ENCODE measurements around the gene SNRPA1. TPM values are rescaled to one million over a fixed set of nuclear protein-coding genes. Genes with fewer than 3 reads are reported as not detected.

The SNRPA1 gene
- total RNA-seq, 2 donors from 2014 or later = 21.4 to 24.9 TPM

DNA sequence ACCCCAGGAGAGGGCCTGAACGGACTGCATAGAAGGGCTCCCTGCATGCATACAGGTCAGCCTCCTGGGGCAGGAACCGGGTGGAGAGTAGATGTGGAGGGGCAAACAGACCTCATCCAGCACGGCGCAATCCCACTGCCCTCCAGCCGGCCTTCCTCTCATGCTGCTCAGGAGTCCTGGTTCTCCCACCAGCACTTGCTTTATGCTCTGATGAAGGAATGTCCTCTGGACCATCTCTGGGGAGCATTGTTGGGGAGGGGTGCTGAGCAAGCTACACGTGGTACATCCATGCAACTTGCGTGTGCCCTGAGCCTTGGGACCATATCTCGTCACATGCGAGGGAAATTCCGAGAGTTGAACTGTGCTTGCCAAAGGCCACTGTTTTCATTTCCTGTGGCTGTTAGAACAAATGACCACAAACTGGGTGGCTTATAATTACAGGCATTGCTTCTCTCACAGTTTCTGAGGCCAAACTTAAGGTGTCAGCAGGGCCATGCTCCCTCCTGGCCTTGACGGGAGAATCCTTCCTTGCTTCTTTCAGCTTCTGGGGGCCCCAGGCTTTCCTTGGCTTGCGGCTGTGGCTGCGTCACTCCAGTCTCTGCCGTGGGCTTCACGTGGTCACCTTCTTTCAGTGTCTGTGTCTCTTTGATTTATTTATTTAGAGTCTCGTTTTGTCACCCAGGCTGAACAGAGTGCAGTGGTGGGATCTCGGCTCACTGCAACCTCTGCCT is 30.0 kb downstream of the SNRPA1 start:
- peaks cover 0 to 28% of the 10 kb centered on the region in 2 donors for H3K4me1 ChIP-seq
- H3K4me3 ChIP-seq = no peak overlapping the region
- no peaks in the 10 kb centered on the region for H3K27me3 ChIP-seq
- H3K9me3 ChIP-seq = no peaks in the 10 kb centered on the region
- DNase-seq (ENCODE audit: low spot score) = no peak
- peaks cover 3% of the 10 kb centered on the region for H3K36me3 ChIP-seq
- TF ChIP-seq, protein P1, sequence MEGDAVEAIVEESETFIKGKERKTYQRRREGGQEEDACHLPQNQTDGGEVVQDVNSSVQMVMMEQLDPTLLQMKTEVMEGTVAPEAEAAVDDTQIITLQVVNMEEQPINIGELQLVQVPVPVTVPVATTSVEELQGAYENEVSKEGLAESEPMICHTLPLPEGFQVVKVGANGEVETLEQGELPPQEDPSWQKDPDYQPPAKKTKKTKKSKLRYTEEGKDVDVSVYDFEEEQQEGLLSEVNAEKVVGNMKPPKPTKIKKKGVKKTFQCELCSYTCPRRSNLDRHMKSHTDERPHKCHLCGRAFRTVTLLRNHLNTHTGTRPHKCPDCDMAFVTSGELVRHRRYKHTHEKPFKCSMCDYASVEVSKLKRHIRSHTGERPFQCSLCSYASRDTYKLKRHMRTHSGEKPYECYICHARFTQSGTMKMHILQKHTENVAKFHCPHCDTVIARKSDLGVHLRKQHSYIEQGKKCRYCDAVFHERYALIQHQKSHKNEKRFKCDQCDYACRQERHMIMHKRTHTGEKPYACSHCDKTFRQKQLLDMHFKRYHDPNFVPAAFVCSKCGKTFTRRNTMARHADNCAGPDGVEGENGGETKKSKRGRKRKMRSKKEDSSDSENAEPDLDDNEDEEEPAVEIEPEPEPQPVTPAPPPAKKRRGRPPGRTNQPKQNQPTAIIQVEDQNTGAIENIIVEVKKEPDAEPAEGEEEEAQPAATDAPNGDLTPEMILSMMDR (IDR thresholded peaks at IDR 0.05) = no peak
- H3K27ac ChIP-seq = peak overlapping the region in 1 of 2 donors; percentile 29

DNA sequence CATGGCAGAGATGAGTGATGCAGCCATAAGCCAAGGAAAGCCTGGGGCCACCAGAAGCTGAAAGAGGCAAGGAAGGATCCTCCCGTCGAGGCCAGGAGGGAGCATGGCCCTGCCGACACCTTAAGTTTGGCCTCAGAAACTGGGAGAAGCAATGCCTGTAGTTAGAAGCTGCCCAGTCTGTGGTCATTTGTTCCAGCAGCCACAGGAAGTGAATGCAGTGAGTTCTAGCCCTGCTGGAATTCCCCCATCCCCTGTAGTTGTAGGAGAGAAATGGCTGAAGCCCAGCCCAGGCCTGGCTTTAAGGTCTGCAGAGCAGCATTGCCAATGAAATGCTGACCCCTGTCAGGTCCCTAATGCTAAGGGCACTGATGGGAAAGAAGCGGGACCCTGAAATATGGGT is 31.0 kb downstream of the SNRPA1 start:
- H3K27ac ChIP-seq = no peak overlapping the region
- H3K36me3 ChIP-seq = no peaks in the 10 kb centered on the region
- no peak for DNase-seq (ENCODE audit: low spot score)
- TF ChIP-seq, protein P1 (IDR thresholded peaks at IDR 0.05) = no peak
- H3K9me3 ChIP-seq = no peaks in the 10 kb centered on the region
- H3K4me1 ChIP-seq = peaks cover 0 to 23% of the 10 kb centered on the region in 2 donors
- H3K27me3 ChIP-seq = no peaks in the 10 kb centered on the region
- no peak overlapping the region for H3K4me3 ChIP-seq

DNA sequence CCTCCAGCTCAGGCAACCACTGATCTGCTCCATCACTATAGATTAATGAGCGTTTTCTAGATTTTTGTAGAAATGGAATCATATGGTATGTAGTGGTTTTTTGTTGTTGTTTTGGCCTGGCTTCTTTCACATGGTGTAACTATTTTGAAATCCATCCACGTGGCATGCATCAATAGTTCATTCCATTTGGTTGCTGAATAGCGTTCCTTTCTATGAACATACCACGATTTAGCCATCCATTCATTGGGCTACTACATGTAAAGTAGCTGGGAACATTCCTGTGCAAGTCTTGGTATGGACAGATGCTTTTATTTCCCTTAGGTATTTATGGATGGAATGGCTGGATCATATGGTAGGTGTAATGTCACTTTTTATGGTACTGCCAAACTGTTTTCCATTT is 32.5 kb downstream of the SNRPA1 start:
- Histone ChIP-seq H3K4me1 (peaks cover 0 to 20% of the 10 kb centered on the region in 2 donors), H3K4me3 (no peak overlapping the region), H3K27ac (no peak overlapping the region), H3K9me3 (no peaks in the 10 kb centered on the region), H3K27me3 (no peaks in the 10 kb centered on the region), H3K36me3 (no peaks in the 10 kb centered on the region)
- DNase-seq (ENCODE audit: low spot score) = no peak
- TF ChIP-seq, protein P1 (IDR thresholded peaks at IDR 0.05) = no peak

DNA sequence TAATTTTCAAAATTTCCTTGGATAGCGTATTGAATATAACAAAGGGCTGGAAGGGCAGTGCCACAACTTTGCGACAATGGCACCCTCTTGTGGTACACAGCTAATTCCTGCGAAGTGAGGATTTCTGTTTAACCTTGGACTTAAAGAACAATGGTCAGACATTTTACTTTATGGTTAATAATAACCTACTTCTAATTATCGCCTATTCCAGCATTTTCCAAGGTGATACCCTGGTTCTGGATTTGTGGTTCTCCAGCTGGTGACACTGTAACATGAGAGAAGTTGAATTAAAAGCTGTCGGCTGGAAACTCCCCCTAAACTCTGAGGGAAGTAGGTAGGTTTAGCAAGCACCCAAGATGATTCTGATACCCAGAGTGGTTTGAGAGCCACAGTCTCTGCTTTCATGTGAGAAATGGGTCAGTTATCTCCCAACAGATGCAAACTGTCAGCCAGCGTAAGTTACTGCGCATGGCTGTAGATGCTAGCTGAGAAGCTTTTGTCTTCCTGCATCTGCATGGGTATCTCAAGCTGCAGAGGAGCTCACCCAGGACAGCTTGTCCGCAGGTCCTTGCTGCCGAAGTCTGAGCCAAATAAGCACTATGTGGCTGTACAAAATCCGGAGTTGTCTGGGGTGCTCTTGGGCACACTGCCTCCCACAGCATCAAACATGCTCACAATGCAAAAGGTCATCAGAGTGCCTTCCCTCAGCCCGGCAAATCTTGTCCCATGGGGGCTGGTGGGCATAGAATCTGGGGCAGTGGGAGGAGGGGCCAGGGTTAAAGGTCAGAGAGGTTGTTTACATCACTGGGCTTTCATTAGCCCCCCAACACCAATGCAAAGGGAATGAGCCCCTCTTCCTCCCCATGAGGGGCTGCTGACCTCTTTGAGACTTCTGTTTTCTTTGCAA is 36.6 kb downstream of the SNRPA1 start:
- Histone ChIP-seq H3K4me1 (peaks cover 0 to 17% of the 10 kb centered on the region in 2 donors), H3K4me3 (no peak overlapping the region), H3K27ac (no peak overlapping the region), H3K9me3 (no peaks in the 10 kb centered on the region), H3K27me3 (no peaks in the 10 kb centered on the region), H3K36me3 (no peaks in the 10 kb centered on the region)
- DNase-seq (ENCODE audit: low spot score) = no peak
- TF ChIP-seq, protein P1 (IDR thresholded peaks at IDR 0.05) = peak; percentile 78 to 87

DNA sequence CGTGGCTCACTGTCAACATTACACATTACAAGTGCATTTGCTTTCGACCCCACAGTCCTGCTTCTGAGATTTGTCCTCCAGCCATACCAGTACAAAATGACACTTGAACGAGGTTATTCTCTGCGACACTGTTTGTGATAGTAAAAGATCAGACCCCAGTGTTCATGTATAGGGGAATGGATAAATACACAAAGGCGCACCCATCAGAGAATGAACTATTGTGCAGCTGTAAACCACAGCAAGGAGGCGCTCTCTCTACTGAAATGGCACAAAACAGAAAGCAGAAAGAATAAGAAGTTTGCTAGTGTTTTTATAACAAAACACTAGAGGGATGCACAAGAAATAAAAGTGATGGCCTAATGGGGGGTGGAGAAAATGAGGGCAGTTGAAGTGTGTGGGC is 38.3 kb downstream of the SNRPA1 start:
- peaks cover 0 to 26% of the 10 kb centered on the region in 2 donors for H3K4me1 ChIP-seq
- no peak for DNase-seq (ENCODE audit: low spot score)
- H3K36me3 ChIP-seq = no peaks in the 10 kb centered on the region
- no peak overlapping the region for H3K4me3 ChIP-seq
- H3K27me3 ChIP-seq = no peaks in the 10 kb centered on the region
- TF ChIP-seq, protein P1 (IDR thresholded peaks at IDR 0.05) = no peak
- H3K9me3 ChIP-seq = no peaks in the 10 kb centered on the region
- no peak overlapping the region for H3K27ac ChIP-seq
